ENCODE results near the gene HLA-DOA. TPM values are rescaled to one million over a fixed set of nuclear protein-coding genes. Genes with fewer than 3 reads are reported as not detected.

HLA-DOA gene
- total RNA-seq, 1 experiment from 2014 or later: 0.58 TPM

GRCh38 chr6:33000055-33000454 lies 9.3 kb downstream of the HLA-DOA start:
- peak; percentile 42 for DNase-seq (ENCODE audit: low spot score)
- Histone ChIP-seq H3K9me3 (ENCODE audit: low read depth, low read length, poor library complexity, severe bottlenecking) (no peaks in the 10 kb centered on the region), H3K4me1 (ENCODE audit: insufficient read depth, low read length, poor library complexity, severe bottlenecking) (no peaks in the 10 kb centered on the region), H3K27ac (ENCODE audit: low read depth, low read length, poor library complexity, severe bottlenecking) (no peak overlapping the region), H3K4me3 (ENCODE audit: low read depth, low read length, poor library complexity, severe bottlenecking) (no peak overlapping the region), H3K27me3 (replicated peaks; ENCODE audit: insufficient read depth, low read depth, low read length, poor library complexity) (peaks cover 23% of the 10 kb centered on the region), H3K36me3 (ENCODE audit: insufficient read depth, low read length, poor library complexity, severe bottlenecking) (no peaks in the 10 kb centered on the region)
- no peak for TF ChIP-seq EZH2 (IDR thresholded peaks at IDR 0.05; ENCODE audit: borderline replicate concordance, low read depth, low read length, poor library complexity, severe bottlenecking)
- TF ChIP-seq CTCF (conservative IDR thresholded peaks at IDR 0.05; ENCODE audit: low read depth, low read length): peak; percentile 46
- POLR2A ChIA-PET (ENCODE audit: low non-redundant PET): no interaction called here
- intact Hi-C loops (cut with micrococcal nuclease; ENCODE audit: unreplicated experiment): no loop called here
- CTCF ChIA-PET: interaction anchor here (0.6 to 1.1 kb wide), 2 partner anchors 250 to 1252 kb away, joined by 3 to 9 read pairs; no protein-coding TSS in a partner anchor
- BruUV-seq (replicated peaks): no TSS peak

DNA sequence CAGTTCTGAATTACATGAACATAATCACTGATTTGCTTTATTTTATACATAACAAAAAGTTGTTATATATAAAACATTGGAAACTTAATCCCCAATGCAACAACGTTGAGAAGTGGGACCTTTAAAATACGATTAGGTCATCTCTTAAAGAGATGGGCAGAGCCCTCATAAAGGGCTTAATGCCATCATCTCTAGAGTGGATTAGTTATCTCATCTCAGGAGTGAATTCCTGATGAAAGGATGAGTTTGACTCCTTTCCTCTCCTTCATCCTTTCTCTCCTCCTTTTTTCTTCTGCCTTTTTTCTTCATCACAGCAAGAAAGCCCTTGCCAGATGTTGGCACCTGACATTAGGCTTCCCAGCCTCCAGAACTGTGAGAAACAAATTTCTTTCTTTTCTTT lies 13.9 kb downstream of the HLA-DOA start:
- no peak overlapping the region for H3K4me3 ChIP-seq (ENCODE audit: low read depth, low read length, poor library complexity, severe bottlenecking)
- TF ChIP-seq CTCF (conservative IDR thresholded peaks at IDR 0.05; ENCODE audit: low read depth, low read length) (no peak), EZH2 (IDR thresholded peaks at IDR 0.05; ENCODE audit: borderline replicate concordance, low read depth, low read length, poor library complexity, severe bottlenecking) (no peak)
- H3K27me3 ChIP-seq (replicated peaks; ENCODE audit: insufficient read depth, low read depth, low read length, poor library complexity): peaks cover 10% of the 10 kb centered on the region
- no peaks in the 10 kb centered on the region for H3K4me1 ChIP-seq (ENCODE audit: insufficient read depth, low read length, poor library complexity, severe bottlenecking)
- ChIA-PET POLR2A (ENCODE audit: low non-redundant PET) (no interaction called here), CTCF (no interaction called here)
- no peak overlapping the region for H3K27ac ChIP-seq (ENCODE audit: low read depth, low read length, poor library complexity, severe bottlenecking)
- intact Hi-C loops (cut with micrococcal nuclease; ENCODE audit: unreplicated experiment): no loop called here
- DNase-seq (ENCODE audit: low spot score): no peak
- no peaks in the 10 kb centered on the region for H3K36me3 ChIP-seq (ENCODE audit: insufficient read depth, low read length, poor library complexity, severe bottlenecking)
- no peaks in the 10 kb centered on the region for H3K9me3 ChIP-seq (ENCODE audit: low read depth, low read length, poor library complexity, severe bottlenecking)
- BruUV-seq (replicated peaks): no TSS peak

GRCh38 chr6:32993363-32993973 lies 15.9 kb downstream of the HLA-DOA start:
- intact Hi-C loops (cut with micrococcal nuclease; ENCODE audit: unreplicated experiment): no loop called here
- TF ChIP-seq EZH2 (IDR thresholded peaks at IDR 0.05; ENCODE audit: borderline replicate concordance, low read depth, low read length, poor library complexity, severe bottlenecking) (no peak), CTCF (conservative IDR thresholded peaks at IDR 0.05; ENCODE audit: low read depth, low read length) (no peak)
- Histone ChIP-seq H3K4me3 (ENCODE audit: low read depth, low read length, poor library complexity, severe bottlenecking) (no peak overlapping the region), H3K4me1 (ENCODE audit: insufficient read depth, low read length, poor library complexity, severe bottlenecking) (no peaks in the 10 kb centered on the region), H3K9me3 (ENCODE audit: low read depth, low read length, poor library complexity, severe bottlenecking) (no peaks in the 10 kb centered on the region), H3K36me3 (ENCODE audit: insufficient read depth, low read length, poor library complexity, severe bottlenecking) (no peaks in the 10 kb centered on the region), H3K27me3 (replicated peaks; ENCODE audit: insufficient read depth, low read depth, low read length, poor library complexity) (peaks cover 10% of the 10 kb centered on the region), H3K27ac (ENCODE audit: low read depth, low read length, poor library complexity, severe bottlenecking) (no peak overlapping the region)
- ChIA-PET POLR2A (ENCODE audit: low non-redundant PET) (interaction anchor here (0.5 kb wide), 1 partner anchor 247 kb away, joined by 13 read pairs; no protein-coding TSS in a partner anchor), CTCF (no interaction called here)
- no TSS peak for BruUV-seq (replicated peaks)
- DNase-seq (ENCODE audit: low spot score): no peak
